Fibroblast of skin of right quadriceps (primary cell): ENCODE results near the gene MTX2.

ENCODE experiments used
- DNase-seq: peaks from one replicate; pipeline ENCODE4 v3.0.0-alpha.2; 2013

Gene MTX2

GRCh38 chr2:176383100-176383499 is 113.9 kb downstream of the MTX2 start:
- no peak for DNase-seq

GRCh38 chr2:176383836-176384442 is 114.7 kb downstream of the MTX2 start:
- DNase-seq, result no peak

- no peak for DNase-seq
Measured at GRCh38 chr2:176385219-176385759, 116.0 kb downstream of the MTX2 start.

GRCh38 chr2:176385838-176386237 is 116.6 kb downstream of the MTX2 start:
- DNase-seq, result no peak
